ENCODE measurements around the gene TMA7.

- TF ChIP-seq CTCF (IDR thresholded peaks at IDR 0.05; ENCODE audit: low read depth, low read length, missing input control) = no peak
- TF ChIP-seq, protein P1, sequence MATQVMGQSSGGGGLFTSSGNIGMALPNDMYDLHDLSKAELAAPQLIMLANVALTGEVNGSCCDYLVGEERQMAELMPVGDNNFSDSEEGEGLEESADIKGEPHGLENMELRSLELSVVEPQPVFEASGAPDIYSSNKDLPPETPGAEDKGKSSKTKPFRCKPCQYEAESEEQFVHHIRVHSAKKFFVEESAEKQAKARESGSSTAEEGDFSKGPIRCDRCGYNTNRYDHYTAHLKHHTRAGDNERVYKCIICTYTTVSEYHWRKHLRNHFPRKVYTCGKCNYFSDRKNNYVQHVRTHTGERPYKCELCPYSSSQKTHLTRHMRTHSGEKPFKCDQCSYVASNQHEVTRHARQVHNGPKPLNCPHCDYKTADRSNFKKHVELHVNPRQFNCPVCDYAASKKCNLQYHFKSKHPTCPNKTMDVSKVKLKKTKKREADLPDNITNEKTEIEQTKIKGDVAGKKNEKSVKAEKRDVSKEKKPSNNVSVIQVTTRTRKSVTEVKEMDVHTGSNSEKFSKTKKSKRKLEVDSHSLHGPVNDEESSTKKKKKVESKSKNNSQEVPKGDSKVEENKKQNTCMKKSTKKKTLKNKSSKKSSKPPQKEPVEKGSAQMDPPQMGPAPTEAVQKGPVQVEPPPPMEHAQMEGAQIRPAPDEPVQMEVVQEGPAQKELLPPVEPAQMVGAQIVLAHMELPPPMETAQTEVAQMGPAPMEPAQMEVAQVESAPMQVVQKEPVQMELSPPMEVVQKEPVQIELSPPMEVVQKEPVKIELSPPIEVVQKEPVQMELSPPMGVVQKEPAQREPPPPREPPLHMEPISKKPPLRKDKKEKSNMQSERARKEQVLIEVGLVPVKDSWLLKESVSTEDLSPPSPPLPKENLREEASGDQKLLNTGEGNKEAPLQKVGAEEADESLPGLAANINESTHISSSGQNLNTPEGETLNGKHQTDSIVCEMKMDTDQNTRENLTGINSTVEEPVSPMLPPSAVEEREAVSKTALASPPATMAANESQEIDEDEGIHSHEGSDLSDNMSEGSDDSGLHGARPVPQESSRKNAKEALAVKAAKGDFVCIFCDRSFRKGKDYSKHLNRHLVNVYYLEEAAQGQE (IDR thresholded peaks at IDR 0.05) = no peak
- TF ChIP-seq, protein P2, sequence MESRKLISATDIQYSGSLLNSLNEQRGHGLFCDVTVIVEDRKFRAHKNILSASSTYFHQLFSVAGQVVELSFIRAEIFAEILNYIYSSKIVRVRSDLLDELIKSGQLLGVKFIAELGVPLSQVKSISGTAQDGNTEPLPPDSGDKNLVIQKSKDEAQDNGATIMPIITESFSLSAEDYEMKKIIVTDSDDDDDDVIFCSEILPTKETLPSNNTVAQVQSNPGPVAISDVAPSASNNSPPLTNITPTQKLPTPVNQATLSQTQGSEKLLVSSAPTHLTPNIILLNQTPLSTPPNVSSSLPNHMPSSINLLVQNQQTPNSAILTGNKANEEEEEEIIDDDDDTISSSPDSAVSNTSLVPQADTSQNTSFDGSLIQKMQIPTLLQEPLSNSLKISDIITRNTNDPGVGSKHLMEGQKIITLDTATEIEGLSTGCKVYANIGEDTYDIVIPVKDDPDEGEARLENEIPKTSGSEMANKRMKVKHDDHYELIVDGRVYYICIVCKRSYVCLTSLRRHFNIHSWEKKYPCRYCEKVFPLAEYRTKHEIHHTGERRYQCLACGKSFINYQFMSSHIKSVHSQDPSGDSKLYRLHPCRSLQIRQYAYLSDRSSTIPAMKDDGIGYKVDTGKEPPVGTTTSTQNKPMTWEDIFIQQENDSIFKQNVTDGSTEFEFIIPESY (IDR thresholded peaks at IDR 0.05) = no peak
- TF ChIP-seq RAD21 (IDR thresholded peaks at IDR 0.05) = no peak
- TF ChIP-seq, protein P3, sequence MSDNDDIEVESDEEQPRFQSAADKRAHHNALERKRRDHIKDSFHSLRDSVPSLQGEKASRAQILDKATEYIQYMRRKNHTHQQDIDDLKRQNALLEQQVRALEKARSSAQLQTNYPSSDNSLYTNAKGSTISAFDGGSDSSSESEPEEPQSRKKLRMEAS (IDR thresholded peaks at IDR 0.05) = no peak
- no peak for TF ChIP-seq SP1 (IDR thresholded peaks at IDR 0.05)
- TF ChIP-seq TAF1 (conservative IDR thresholded peaks at IDR 0.05) = no peak
Measured at GRCh38 chr3:48415251-48415953, 24.7 kb upstream of the TMA7 start.

Data from liver (tissue), 3 donors.